H9 (cell line): ENCODE data around the gene CSTPP1. TPM values are rescaled to one million over a fixed set of nuclear protein-coding genes. Genes with fewer than 3 reads are reported as not detected.
"Not testable (repeated sequence)": the region's sequence is repeated elsewhere in the genome, so short reads cannot be mapped to it uniquely, and the experiment has no call there.

ENCODE experiments used
- DNase-seq: peaks from one replicate; pipeline ENCODE4 v3.0.0-alpha.2; 2017
- H2AFZ ChIP-seq: one replicate; pipeline ENCODE4 v1.6.1; 2013; ENCODE audit warnings: mild to moderate bottlenecking, low read length, control low read depth, moderate library complexity
- H2AK5ac ChIP-seq: 2 replicates; pipeline ENCODE4 v1.6.1; 2013; ENCODE audit warnings: low read length, control low read depth, mixed read lengths; ENCODE audit not compliant: insufficient read length
- H2BK120ac ChIP-seq: one replicate; pipeline ENCODE4 v1.6.1; 2013; ENCODE audit warnings: low read depth, mild to moderate bottlenecking, low read length, control low read depth, inconsistent platforms; ENCODE audit not compliant: poor library complexity, severe bottlenecking
- H2BK12ac ChIP-seq: 2 replicates; pipeline ENCODE4 v1.6.1; 2013; ENCODE audit warnings: low read length, control low read depth, mixed read lengths, low read depth; ENCODE audit not compliant: insufficient read length
- H2BK15ac ChIP-seq: 2 replicates; pipeline ENCODE4 v1.6.1; 2013; ENCODE audit warnings: low read depth, low read length, control low read depth
- H2BK20ac ChIP-seq: one replicate; pipeline ENCODE4 v1.6.1; 2013; ENCODE audit warnings: low read depth, mild to moderate bottlenecking, low read length, control low read depth, inconsistent platforms; ENCODE audit not compliant: poor library complexity, severe bottlenecking
- H2BK5ac ChIP-seq: 2 replicates; pipeline ENCODE4 v1.6.1; 2013; ENCODE audit warnings: low read length, control low read depth, mixed read lengths; ENCODE audit not compliant: insufficient read length
- H3K14ac ChIP-seq: 2 replicates; pipeline ENCODE4 v1.6.1; 2013; ENCODE audit warnings: low read length, control low read depth; ENCODE audit not compliant: insufficient read depth
- H3K18ac ChIP-seq: 2 replicates; pipeline ENCODE4 v1.6.1; 2013; ENCODE audit warnings: low read depth, mild to moderate bottlenecking, mixed read lengths, low read length, control low read depth; ENCODE audit not compliant: insufficient read length
- H3K23ac ChIP-seq: 2 replicates; pipeline ENCODE4 v1.6.1; 2013; ENCODE audit warnings: low read length, control low read depth, mixed read lengths, low read depth; ENCODE audit not compliant: insufficient read length
- H3K23me2 ChIP-seq: 2 replicates; pipeline ENCODE4 v1.6.1; 2013; ENCODE audit warnings: low read depth, mild to moderate bottlenecking, mixed read lengths, low read length, control low read depth; ENCODE audit not compliant: insufficient read length, poor library complexity, severe bottlenecking
- H3K27ac ChIP-seq: 2 replicates; pipeline ENCODE4 v1.5.1; 2013; ENCODE audit warnings: low read length, control low read depth, mixed read lengths, low read depth; ENCODE audit not compliant: insufficient read length
- H3K27me3 ChIP-seq: 2 replicates; pipeline ENCODE4 v1.6.1; 2013; ENCODE audit warnings: low read length, control low read depth, inconsistent platforms; ENCODE audit not compliant: insufficient read depth
- H3K4ac ChIP-seq: 2 replicates; pipeline ENCODE4 v1.6.1; 2013; ENCODE audit warnings: low read depth, mild to moderate bottlenecking, control low read depth, inconsistent platforms, low read length, moderate library complexity
- H3K4me1 ChIP-seq: 2 replicates; pipeline ENCODE4 v1.6.1; 2013; ENCODE audit warnings: low read length, control low read depth, inconsistent platforms; ENCODE audit not compliant: insufficient read depth
- H3K4me2 ChIP-seq: 2 replicates; pipeline ENCODE4 v1.6.1; 2013; ENCODE audit warnings: low read length, control low read depth, mixed read lengths; ENCODE audit not compliant: insufficient read length, insufficient read depth
- H3K56ac ChIP-seq: 2 replicates; pipeline ENCODE4 v1.6.1; 2013; ENCODE audit warnings: low read depth, mild to moderate bottlenecking, mixed read lengths, low read length, control low read depth; ENCODE audit not compliant: insufficient read length
- H3K79me1 ChIP-seq: 2 replicates; pipeline ENCODE4 v1.6.1; 2013; ENCODE audit warnings: low read depth, mild to moderate bottlenecking, moderate library complexity, low read length, control low read depth, inconsistent platforms; ENCODE audit not compliant: insufficient read depth, poor library complexity, severe bottlenecking
- H3K79me2 ChIP-seq: 2 replicates; pipeline ENCODE4 v1.6.1; 2013; ENCODE audit warnings: low read length, control low read depth, inconsistent platforms; ENCODE audit not compliant: insufficient read depth
- H3K9ac ChIP-seq: 2 replicates; pipeline ENCODE4 v1.6.1; 2013; ENCODE audit warnings: low read length, control low read depth, mixed read lengths; ENCODE audit not compliant: insufficient read length; ENCODE audit errors: extremely low read depth
- H3K9me3 ChIP-seq: one replicate; pipeline ENCODE4 v1.6.1; 2013; ENCODE audit warnings: low read depth, low read length, inconsistent platforms; ENCODE audit not compliant: control insufficient read depth
- H3T11ph ChIP-seq: one replicate; pipeline ENCODE4 v1.6.1; 2013; ENCODE audit warnings: mild to moderate bottlenecking, low read length, control low read depth, inconsistent platforms
- H4K20me1 ChIP-seq: one replicate; pipeline ENCODE4 v1.6.1; 2013; ENCODE audit not compliant: control insufficient read depth, insufficient read length, insufficient read depth
- H4K5ac ChIP-seq: 2 replicates; pipeline ENCODE4 v1.6.1; 2013; ENCODE audit warnings: low read depth, mild to moderate bottlenecking, mixed read lengths, low read length, control low read depth; ENCODE audit not compliant: insufficient read length
- H4K8ac ChIP-seq: replicated peaks from 2 replicates; pipeline ENCODE4 v1.6.1; 2013; ENCODE audit warnings: low read length, control low read depth, mixed read lengths, low read depth; ENCODE audit not compliant: insufficient read length
- H4K91ac ChIP-seq: 2 replicates; pipeline ENCODE4 v1.6.1; 2013; ENCODE audit warnings: low read depth, mild to moderate bottlenecking, moderate library complexity, mixed read lengths, low read length, control low read depth; ENCODE audit not compliant: insufficient read length
- H3K27ac Mint-ChIP-seq, 3 experiments: 2 replicates in 2 of 3; 3 replicates in 1 of 3; pipeline ENCODE4 v1.8.0; 2020 to 2021; ENCODE audit warnings: mixed read lengths in 3 of 3, mild to moderate bottlenecking in 1 of 3, moderate library complexity in 1 of 3
- H3K27me3 Mint-ChIP-seq: 2 replicates; pipeline ENCODE4 v1.8.0; 2021; ENCODE audit warnings: low read depth, mild to moderate bottlenecking, moderate library complexity, mixed read lengths
- H3K36me3 Mint-ChIP-seq, 3 experiments: 2 replicates in 2 of 3; 3 replicates in 1 of 3; pipeline ENCODE4 v1.8.0; 2020 to 2021; ENCODE audit warnings: low read depth in 3 of 3, mixed read lengths in 3 of 3; ENCODE audit not compliant: insufficient read depth in 1 of 3
- H3K4me1 Mint-ChIP-seq, 2 experiments: 2 replicates each; pipeline ENCODE4 v1.8.0; 2020; ENCODE audit warnings: mixed read lengths in 2 of 2
- H3K4me3 Mint-ChIP-seq, 2 experiments: 2 replicates in 1 of 2; 3 replicates in 1 of 2; pipeline ENCODE4 v1.8.0; 2020 to 2021; ENCODE audit warnings: mild to moderate bottlenecking in 2 of 2, mixed read lengths in 2 of 2, moderate library complexity in 1 of 2
- H3K9me3 Mint-ChIP-seq, 2 experiments: 2 replicates in 1 of 2; 3 replicates in 1 of 2; pipeline ENCODE4 v1.8.0; 2020; ENCODE audit warnings: mild to moderate bottlenecking in 2 of 2, mixed read lengths in 2 of 2, moderate library complexity in 1 of 2
- CTCF ChIP-seq: fragments of 200-600 bp; sonication (generic); conservative IDR thresholded peaks from 3 replicates; pipeline ENCODE4 v1.8.0; 2021; ENCODE audit warnings: antibody characterized with exemption, mild to moderate bottlenecking
- WGBS: extraction: QIAGEN DNeasy Blood & Tissue Kit; methylation state at CpG from one replicate; pipeline ENCODE4 v1.1.7; 2013; ENCODE audit warnings: missing lambda C conversion rate, low lambda C conversion rate, mixed read lengths; ENCODE audit not compliant: insufficient read length; ENCODE audit errors: extremely low coverage; 5-methylcytosine and 5-hydroxymethylcytosine counted together
- total RNA-seq: library from RNA; stranded (reverse); gene quantifications from 2 replicates; pipeline ENCODE4 v1.2.1, GENCODE V29; 2021

CSTPP1 gene
- total RNA-seq, 1 experiment from 2014 or later, result 21.2 TPM

DNA sequence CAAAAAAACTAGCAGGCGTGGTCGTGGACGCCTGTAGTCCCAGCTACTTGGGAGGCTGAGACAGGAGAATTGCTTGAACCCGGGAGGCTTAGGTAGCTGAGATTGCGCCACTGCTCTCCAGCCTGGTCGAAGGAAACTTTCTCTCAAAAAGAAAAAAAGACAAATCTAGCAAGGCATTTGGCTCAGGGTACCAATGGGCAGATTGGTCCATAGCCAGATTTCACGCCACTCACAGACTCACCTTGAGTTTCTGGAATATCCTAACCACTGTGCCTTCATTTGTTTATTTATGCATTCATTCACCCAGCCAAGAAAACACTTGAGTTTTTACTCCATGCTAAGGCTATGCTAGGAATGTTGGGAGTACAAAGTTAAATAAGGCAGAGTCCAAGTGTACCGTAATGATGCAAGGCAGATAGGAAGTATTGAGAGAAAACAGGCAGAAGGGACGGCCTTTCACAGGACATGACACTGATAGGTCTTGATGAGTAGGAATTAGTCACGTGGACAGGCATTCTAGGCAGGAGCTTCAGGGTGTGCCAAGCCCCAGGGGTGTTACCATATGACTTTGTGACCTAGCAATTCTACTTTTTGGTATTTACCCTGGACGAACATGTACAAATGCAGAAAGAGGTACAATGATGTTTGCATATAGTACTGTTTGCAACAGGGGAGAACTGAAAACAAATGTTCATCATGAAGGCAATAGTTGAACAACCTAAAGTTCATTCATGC, 252.7 kb downstream of the CSTPP1 start:
- no peak for TF ChIP-seq CTCF
- H2BK12ac ChIP-seq, result no peak overlapping the region
- H3K27me3 Mint-ChIP-seq, result peaks cover 28% of the 10 kb centered on the region

DNA sequence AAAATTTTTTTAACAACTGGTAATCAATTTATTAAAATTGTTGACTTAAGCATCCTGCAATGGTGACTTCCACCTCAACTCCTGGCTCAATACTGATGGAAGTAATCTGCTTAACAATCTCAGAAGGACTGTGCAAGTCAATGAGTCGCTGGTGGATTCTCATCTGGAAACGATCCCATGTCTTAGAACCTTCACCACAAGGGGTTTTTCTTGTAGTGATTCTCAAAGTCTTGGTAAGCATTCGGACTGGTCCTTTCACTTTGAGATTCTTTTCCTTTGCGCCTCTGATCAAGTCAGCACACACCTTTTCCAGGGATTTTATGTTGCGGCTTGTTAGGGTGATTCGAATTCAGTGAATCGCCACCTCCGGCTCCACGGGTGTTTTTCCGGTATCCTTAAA, 254.6 kb downstream of the CSTPP1 start:
- not testable (repeated sequence) for H3K9me3 Mint-ChIP-seq, H4K91ac ChIP-seq, H3K56ac ChIP-seq, H2AK5ac ChIP-seq, H3K18ac ChIP-seq, H2BK12ac ChIP-seq, H3K79me1 ChIP-seq, H2BK15ac ChIP-seq, H3K36me3 Mint-ChIP-seq, H3K79me2 ChIP-seq, DNase-seq, H3K9ac ChIP-seq, H3K27ac ChIP-seq, H3K9me3 ChIP-seq, H4K5ac ChIP-seq, H3K4me3 Mint-ChIP-seq, H3K4ac ChIP-seq, H3K14ac ChIP-seq, H2BK120ac ChIP-seq, H4K20me1 ChIP-seq, H2BK20ac ChIP-seq, H3K4me2 ChIP-seq, H3K27me3 ChIP-seq, H2BK5ac ChIP-seq, H3K23ac ChIP-seq, H4K8ac ChIP-seq, H3T11ph ChIP-seq, H3K4me1 ChIP-seq, H2AFZ ChIP-seq
- peaks cover 14% of the 10 kb centered on the region for H3K23me2 ChIP-seq
- H3K27me3 Mint-ChIP-seq, result peaks cover 28% of the 10 kb centered on the region
- no CpG with 5 or more reads among the region's 10 CpGs for WGBS
- 0 out of 7 replicates have a peak overlapping the region, but pooled peaks of 1 of the 3 experiments have one; percentile 50 for H3K27ac Mint-ChIP-seq
- peaks cover 12 to 26% of the 10 kb centered on the region in 2 experiments for H3K4me1 Mint-ChIP-seq

More for the DNA sequence above, 252.7 kb downstream of the CSTPP1 start:
- H3K4me1 ChIP-seq, result no peaks in the 10 kb centered on the region
- no peak overlapping the region for H2BK120ac ChIP-seq
- peaks cover 14% of the 10 kb centered on the region for H3K23me2 ChIP-seq
- no peak overlapping the region for H3K27ac ChIP-seq
- Mint-ChIP-seq H3K36me3 (peaks cover 0 to 2% (median 1%) of the 10 kb centered on the region in 3 experiments; a peak in 4 of 7 replicates), H3K9me3 (no peaks in the 10 kb centered on the region), H3K4me1 (peaks cover 18 to 32% of the 10 kb centered on the region in 2 experiments), H3K4me3 (no peak overlapping the region), H3K27ac (no peak overlapping the region)
- no peak overlapping the region for H2BK15ac ChIP-seq
- H3K79me1 ChIP-seq, result no peaks in the 10 kb centered on the region
- no peak overlapping the region for H2BK20ac ChIP-seq
- WGBS, result no CpG with 5 or more reads among the region's 11 CpGs
- no peaks in the 10 kb centered on the region for H3K9me3 ChIP-seq
- H4K20me1 ChIP-seq, result no peaks in the 10 kb centered on the region
- no peak overlapping the region for H2AFZ ChIP-seq
- H4K5ac ChIP-seq, result no peak overlapping the region
- no peak overlapping the region for H3T11ph ChIP-seq
- H3K4me2 ChIP-seq, result no peak overlapping the region
- H3K4ac ChIP-seq, result no peak overlapping the region
- no peak overlapping the region for H4K8ac ChIP-seq
- no peak overlapping the region for H3K14ac ChIP-seq
- no peak overlapping the region for H3K9ac ChIP-seq
- no peak overlapping the region for H3K23ac ChIP-seq
- no peak overlapping the region for H4K91ac ChIP-seq
- no peak overlapping the region for H3K18ac ChIP-seq
- no peaks in the 10 kb centered on the region for H3K79me2 ChIP-seq
- no peak overlapping the region for H3K56ac ChIP-seq
- H3K27me3 ChIP-seq, result no peaks in the 10 kb centered on the region
- no peak for DNase-seq
- no peak overlapping the region for H2BK5ac ChIP-seq
- H2AK5ac ChIP-seq, result no peak overlapping the region
